Endothelial cell of umbilical vein (primary cell): Measurements from ENCODE around the gene CACNA2D1.

Source experiments
- CTCF ChIP-seq, 2 donors: IDR thresholded peaks; 1 replicate in 1 of 2; 2 replicates in 1 of 2; pipeline ENCODE4 v1.5.1; 2011; ENCODE audit warnings: low read length in 2 of 2, mild to moderate bottlenecking in 2 of 2, moderate library complexity in 2 of 2, control low read depth in 1 of 2, inconsistent platforms in 1 of 2, low read depth in 1 of 2; ENCODE audit not compliant: insufficient read depth in 1 of 2; ENCODE audit errors: extremely low read depth in 1 of 2
- EZH2 ChIP-seq: IDR thresholded peaks from 2 replicates; pipeline ENCODE4 v1.6.1; 2012; ENCODE audit warnings: borderline replicate concordance, low read depth, mild to moderate bottlenecking, moderate library complexity, low read length, inconsistent platforms; ENCODE audit not compliant: severe bottlenecking
- FOS ChIP-seq: IDR thresholded peaks from 2 replicates; pipeline ENCODE4 v1.6.1; 2011; ENCODE audit warnings: mild to moderate bottlenecking, low read length, moderate library complexity, borderline replicate concordance; ENCODE audit not compliant: insufficient read depth
- GATA2 ChIP-seq: IDR thresholded peaks from 2 replicates; pipeline ENCODE4 v1.7.0; 2011; ENCODE audit warnings: low read depth, mild to moderate bottlenecking, moderate library complexity, mixed read lengths, low read length; ENCODE audit not compliant: insufficient read length, insufficient read depth
- JUN ChIP-seq: IDR thresholded peaks from 2 replicates; pipeline ENCODE4 v1.6.1; 2011; ENCODE audit warnings: borderline replicate concordance, low read depth; ENCODE audit not compliant: insufficient read length, insufficient read depth
- MAX ChIP-seq: IDR thresholded peaks from 2 replicates; pipeline ENCODE4 v1.6.1; 2011; ENCODE audit not compliant: insufficient read depth, insufficient read length
- MYC ChIP-seq: IDR thresholded peaks from one replicate; pipeline ENCODE4 v1.6.1; 2011; ENCODE audit warnings: mild to moderate bottlenecking, low read depth, low read length
- POLR2A ChIP-seq: IDR thresholded peaks from 2 replicates; pipeline ENCODE4 v1.6.1; 2012; ENCODE audit warnings: low read depth, mild to moderate bottlenecking, control low read depth, low read length
- POLR2AphosphoS5 ChIP-seq: IDR thresholded peaks from 2 replicates; pipeline ENCODE4 v1.6.1; 2012; ENCODE audit warnings: low read depth, mild to moderate bottlenecking, control low read depth, low read length, moderate library complexity; ENCODE audit not compliant: insufficient read depth

- TF ChIP-seq EZH2 (no peak), MAX (no peak), CTCF (IDR thresholded peaks at IDR 0.05; ENCODE audit: extremely low read depth in 1 of 2, insufficient read depth in 1 of 2, low read depth in 1 of 2, low read length in 2 of 2) (no peak), POLR2A (no peak), POLR2AphosphoS5 (no peak), JUN (no peak), GATA2 (peak; percentile 14), MYC (no peak), FOS (no peak)
Measured at GRCh38 chr7:82049442-82049841, 394.1 kb downstream of the CACNA2D1 start.
